Fibroblast of lung (primary cell): Measurements from ENCODE around the gene KCP. TPM values are rescaled to one million over a fixed set of nuclear protein-coding genes. Genes with fewer than 3 reads are reported as not detected.

Experiments used
- DNase-seq, 2 donors: peaks; one replicate each; pipeline versions ENCODE4 v3.0.0 to v3.0.0-alpha.2; 2010; ENCODE audit warnings: low read depth in 2 of 2
- H2AFZ ChIP-seq: 2 replicates; pipeline ENCODE4 v1.5.1; 2012; ENCODE audit warnings: low read length, control low read depth, inconsistent platforms
- H3K27ac ChIP-seq: 2 replicates; pipeline ENCODE4 v1.5.1; 2011; ENCODE audit warnings: low read length, control low read depth; ENCODE audit not compliant: insufficient read depth
- H3K27me3 ChIP-seq: 2 replicates; pipeline ENCODE4 v1.5.1; 2011; ENCODE audit warnings: mild to moderate bottlenecking, low read length; ENCODE audit not compliant: control insufficient read depth, insufficient read depth
- H3K36me3 ChIP-seq: 2 replicates; pipeline ENCODE4 v1.5.1; 2011; ENCODE audit warnings: low read length; ENCODE audit not compliant: control insufficient read depth, insufficient read depth
- H3K4me1 ChIP-seq: 2 replicates; pipeline ENCODE4 v1.5.1; 2011; ENCODE audit warnings: low read length; ENCODE audit not compliant: control insufficient read depth, insufficient read depth; ENCODE audit errors: extremely low read depth
- H3K4me2 ChIP-seq: 2 replicates; pipeline ENCODE4 v1.5.1; 2011; ENCODE audit warnings: low read length, control low read depth; ENCODE audit not compliant: insufficient read depth; ENCODE audit errors: extremely low read depth
- H3K4me3 ChIP-seq, 4 experiments: fragments of 200-600 bp in 1 of 4; sonication (generic) in 1 of 4; replicated peaks in 1 of 4; 2 replicates each; pipeline ENCODE4 v1.5.1; 2011 to 2016; ENCODE audit warnings: low read length in 4 of 4, low read depth in 3 of 4, mild to moderate bottlenecking in 3 of 4, control low read depth in 2 of 4, inconsistent platforms in 1 of 4, mixed read lengths in 1 of 4; ENCODE audit not compliant: insufficient read depth in 1 of 4; ENCODE audit errors: control extremely low read depth in 1 of 4
- H3K79me2 ChIP-seq: 2 replicates; pipeline ENCODE4 v1.5.1; 2012; ENCODE audit warnings: mild to moderate bottlenecking, low read length, inconsistent platforms; ENCODE audit not compliant: control insufficient read depth, insufficient read depth
- H3K9ac ChIP-seq: 2 replicates; pipeline ENCODE4 v1.5.1; 2011; ENCODE audit warnings: mild to moderate bottlenecking, low read length, control low read depth; ENCODE audit not compliant: insufficient read depth
- H3K9me3 ChIP-seq: 2 replicates; pipeline ENCODE4 v1.5.1; 2012; ENCODE audit warnings: low read depth, low read length; ENCODE audit not compliant: control insufficient read depth, insufficient read depth
- H4K20me1 ChIP-seq: 2 replicates; pipeline ENCODE4 v1.5.1; 2011; ENCODE audit warnings: low read length; ENCODE audit not compliant: control insufficient read depth, insufficient read depth; ENCODE audit errors: extremely low read depth
- CTCF ChIP-seq, 2 donors: IDR thresholded peaks in 1 of 2; conservative IDR thresholded peaks in 1 of 2; 1 replicate in 1 of 2; 2 replicates in 1 of 2; pipeline ENCODE4 v1.5.1; 2011 to 2012; ENCODE audit warnings: low read length in 2 of 2, control low read depth in 1 of 2, inconsistent platforms in 1 of 2, low read depth in 1 of 2, mild to moderate bottlenecking in 1 of 2
- EZH2 ChIP-seq: IDR thresholded peaks from 2 replicates; pipeline ENCODE4 v1.5.1; 2012; ENCODE audit warnings: low read length, control low read depth, mild to moderate bottlenecking; ENCODE audit errors: missing control alignments
- polyA plus RNA-seq, 2 donors: library from polyadenylated mRNA; depleted of rRNA in 1 of 2; stranded (reverse) in 1 of 2; unstranded in 1 of 2; fragments of >200 nt; gene quantifications; 2 replicates each; pipeline ENCODE4 v1.2.1, GENCODE V29; 2011 to 2012; ENCODE audit warnings: missing spikeins in 1 of 2
- total RNA-seq: library from RNA; depleted of rRNA; stranded (reverse); fragments of >200 nt; gene quantifications from 2 replicates; pipeline ENCODE4 v1.2.1, GENCODE V29; 2014

KCP gene
- total and polyA plus RNA-seq, 2 donors (not counting 1 experiment from before 2014, with no cell fraction given): 0.08 to 0.50 TPM

DNA sequence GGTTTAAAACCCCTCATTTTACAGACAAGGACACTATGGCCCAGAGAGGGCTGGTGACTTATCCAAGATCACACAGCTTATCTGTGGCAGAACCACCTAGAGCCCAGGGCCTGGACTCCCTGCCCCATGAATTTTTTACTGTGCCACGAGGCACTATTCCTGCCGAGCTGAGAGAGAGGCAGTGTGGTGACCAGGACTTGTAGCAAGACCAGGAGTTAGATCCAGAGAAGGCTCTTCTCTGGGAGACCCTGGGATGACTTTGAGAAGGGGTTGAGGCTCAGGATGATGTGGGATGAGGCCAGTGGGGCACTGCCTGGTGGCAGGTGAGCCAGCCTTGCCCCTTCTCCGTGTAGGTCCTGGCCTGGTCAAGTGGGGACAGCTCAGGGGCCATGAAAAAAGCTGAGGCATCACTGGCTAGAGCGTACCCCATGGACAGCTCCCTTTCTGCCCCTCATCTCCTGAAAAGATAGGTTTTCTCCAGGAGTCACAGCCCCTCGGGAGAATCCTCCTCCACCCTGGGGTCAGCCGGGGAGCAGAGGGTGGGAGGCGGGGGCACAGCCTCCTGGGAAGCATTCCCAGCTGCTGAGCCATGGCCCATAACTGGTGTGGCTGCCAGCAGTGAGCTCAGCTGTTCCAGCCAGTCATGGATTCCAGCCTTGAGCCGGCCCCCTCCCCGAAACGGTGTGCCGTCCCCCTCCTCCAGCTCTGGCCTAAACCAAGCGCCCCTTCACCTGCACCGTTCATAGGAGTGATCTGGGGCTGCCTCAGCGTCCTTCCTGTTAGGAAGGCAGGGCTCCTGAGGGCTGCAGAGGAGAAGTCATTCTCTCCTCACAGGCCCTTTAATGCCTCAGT lies 74.5 kb downstream of the KCP start:
- peak overlapping the region; percentile 8 for H3K9ac ChIP-seq
- no peaks in the 10 kb centered on the region for H3K27me3 ChIP-seq
- peak overlapping the region; percentile 64 for H3K27ac ChIP-seq
- H3K9me3 ChIP-seq: no peaks in the 10 kb centered on the region
- peaks cover 11% of the 10 kb centered on the region for H3K4me1 ChIP-seq
- H3K4me2 ChIP-seq: peak overlapping the region; percentile 49
- TF ChIP-seq CTCF (conservative IDR thresholded peaks at IDR 0.05 in 1 of 2, IDR thresholded peaks at IDR 0.05 in 1 of 2; ENCODE audit: low read depth in 1 of 2, low read length in 2 of 2): no peak
- TF ChIP-seq EZH2: no peak
- peaks cover 54% of the 10 kb centered on the region for H3K36me3 ChIP-seq
- no peaks in the 10 kb centered on the region for H4K20me1 ChIP-seq
- DNase-seq: peak; percentile 42 to 83
- no peak overlapping the region for H3K4me3 ChIP-seq
- H2AFZ ChIP-seq: no peak overlapping the region
- H3K79me2 ChIP-seq: peaks cover 51% of the 10 kb centered on the region

GRCh38 chr7:128835231-128835751 lies 75.2 kb downstream of the KCP start:
- TF ChIP-seq CTCF (conservative IDR thresholded peaks at IDR 0.05 in 1 of 2, IDR thresholded peaks at IDR 0.05 in 1 of 2; ENCODE audit: low read depth in 1 of 2, low read length in 2 of 2) (no peak), EZH2 (no peak)
- Histone ChIP-seq H3K36me3 (peaks cover 47% of the 10 kb centered on the region), H3K4me3 (no peak overlapping the region), H4K20me1 (no peaks in the 10 kb centered on the region), H3K79me2 (peaks cover 57% of the 10 kb centered on the region), H3K9me3 (no peaks in the 10 kb centered on the region), H3K4me2 (no peak overlapping the region), H3K27me3 (no peaks in the 10 kb centered on the region), H3K27ac (no peak overlapping the region), H3K9ac (no peak overlapping the region), H2AFZ (no peak overlapping the region), H3K4me1 (peaks cover 11% of the 10 kb centered on the region)
- DNase-seq: no peak

DNA sequence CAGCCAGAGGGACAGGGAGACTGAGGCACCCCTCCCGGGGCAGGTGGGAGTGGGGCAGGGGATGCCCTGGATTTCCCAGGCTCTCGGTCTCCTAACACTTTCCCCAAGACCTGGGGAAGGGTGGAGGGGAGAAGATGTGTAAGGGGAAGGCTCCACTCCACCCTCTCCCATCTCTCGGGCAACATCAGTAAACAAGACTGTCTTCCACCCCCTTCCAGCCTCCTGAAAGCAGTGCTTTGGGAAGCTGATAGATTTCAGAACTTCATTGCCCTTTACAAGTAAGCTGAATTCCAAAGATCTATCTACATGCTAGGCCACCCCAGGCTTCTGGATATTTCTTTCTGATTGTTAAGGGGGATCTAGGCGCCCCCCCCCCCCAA lies 76.6 kb downstream of the KCP start:
- Histone ChIP-seq H3K9me3 (no peaks in the 10 kb centered on the region), H3K36me3 (peaks cover 36% of the 10 kb centered on the region), H3K4me1 (peaks cover 18% of the 10 kb centered on the region), H3K4me3 (peak overlapping the region in 3 of 4 experiments; percentile 6 to 94 (median 82)), H3K27me3 (no peaks in the 10 kb centered on the region), H3K27ac (peak overlapping the region; percentile 85), H3K4me2 (peak overlapping the region; percentile 58), H4K20me1 (no peaks in the 10 kb centered on the region), H3K9ac (peak overlapping the region; percentile 36), H3K79me2 (peaks cover 53% of the 10 kb centered on the region), H2AFZ (no peak overlapping the region)
- peak in 1 of 2 donors; percentile 56 for DNase-seq
- TF ChIP-seq CTCF (conservative IDR thresholded peaks at IDR 0.05 in 1 of 2, IDR thresholded peaks at IDR 0.05 in 1 of 2; ENCODE audit: low read depth in 1 of 2, low read length in 2 of 2) (no peak), EZH2 (no peak)
